Omental fat pad (tissue), 4 donors: Measurements from ENCODE around the gene CFAP221. TPM values are rescaled to one million over a fixed set of nuclear protein-coding genes. Genes with fewer than 3 reads are reported as not detected.
"Not testable (repeated sequence)": the region's sequence is repeated elsewhere in the genome, so short reads cannot be mapped to it uniquely, and the experiment has no call there.

Source experiments
- ATAC-seq: fragments of 150-250 bp; one replicate; pipeline ENCODE4 v1.9.1; 2016; ENCODE audit warnings: mild to moderate bottlenecking, moderate library complexity; ENCODE audit not compliant: low FRiP score
- DNase-seq: peaks from one replicate; pipeline ENCODE4 v3.0.0-alpha.2; 2019; ENCODE audit warnings: low spot score
- CTCF ChIP-seq, 3 donors: fragments of 450-650 bp; IDR thresholded peaks; one replicate each; pipeline ENCODE4 v1.5.1; 2016 to 2017; ENCODE audit warnings: antibody characterized with exemption in 3 of 3, mild to moderate bottlenecking in 3 of 3, moderate library complexity in 2 of 3
- total RNA-seq, 4 donors: library from RNA; depleted of rRNA; stranded (reverse); fragments of >200 nt; gene quantifications; one replicate each; pipeline ENCODE4 v1.1.0, GENCODE V29; 2016

CFAP221 gene
- total RNA-seq, 4 donors from 2014 or later, result 1.2 to 1.7 (median 1.3) TPM; not detected in 1

GRCh38 chr2:119609337-119609736 lies 65.1 kb downstream of the CFAP221 start:
- no peak for ATAC-seq
- no peak for TF ChIP-seq CTCF (IDR thresholded peaks at IDR 0.05)
- no peak for DNase-seq

GRCh38 chr2:119614140-119614539 lies 69.9 kb downstream of the CFAP221 start:
- not testable (repeated sequence) for DNase-seq, ATAC-seq

- ATAC-seq (no peak), DNase-seq (no peak)
- TF ChIP-seq CTCF (IDR thresholded peaks at IDR 0.05), result no peak
These were observed 72.2 kb downstream of the CFAP221 start for GRCh38 chr2:119616421-119616820.

- ATAC-seq, result no peak
- DNase-seq, result no peak
- no peak for TF ChIP-seq CTCF (IDR thresholded peaks at IDR 0.05)
These were observed 73.2 kb downstream of the CFAP221 start for GRCh38 chr2:119617455-119617854.

- ATAC-seq, DNase-seq: not testable (repeated sequence)
These were observed 74.5 kb downstream of the CFAP221 start for GRCh38 chr2:119618725-119619124.

- ATAC-seq (no peak), DNase-seq (no peak)
- no peak for TF ChIP-seq CTCF (IDR thresholded peaks at IDR 0.05)
These were observed 81.0 kb downstream of the CFAP221 start for GRCh38 chr2:119625226-119625625.

GRCh38 chr2:119629323-119629825 lies 85.1 kb downstream of the CFAP221 start:
- TF ChIP-seq CTCF (IDR thresholded peaks at IDR 0.05), result no peak
- ATAC-seq, result no peak
- no peak for DNase-seq

GRCh38 chr2:119630121-119630520 lies 85.9 kb downstream of the CFAP221 start:
- no peak for ATAC-seq
- no peak for TF ChIP-seq CTCF (IDR thresholded peaks at IDR 0.05)
- no peak for DNase-seq
